HCT116 (cell line): Measurements from ENCODE around the gene NCKAP5. TPM values are rescaled to one million over a fixed set of nuclear protein-coding genes. Genes with fewer than 3 reads are reported as not detected.

Source experiments
- ATAC-seq: fragments of 200-7000 bp; cut with Tn5 transposase; 2 replicates; pipeline ENCODE4 v1.9.1; 2020; ENCODE audit warnings: mild to moderate bottlenecking, moderate library complexity
- BruUV-seq: library from RNA; stranded (reverse); fragments of 400-500 nt; replicated peaks from 2 replicates; lab custom pipeline; 2021; lab: Mats Ljungman, UMichigan
- CTCF ChIA-PET: fragments of 300-600 bp; sonication (Branson Sonifier 250); formaldehyde crosslinking; loops from one replicate; lab custom pipeline; 2021; ENCODE audit warnings: antibody characterized with exemption; lab: Charles Lee
- POLR2A ChIA-PET: fragments of 300-600, 350-600 bp; sonication (Branson Sonifier 250); formaldehyde crosslinking; loops from one replicate; lab custom pipeline; 2021; ENCODE audit warnings: antibody characterized with exemption; lab: Charles Lee
- RAD21 ChIA-PET, 2 experiments: fragments of 300-600 bp; sonication (Branson Sonifier 250); formaldehyde crosslinking; loops; one replicate each; lab custom pipeline; 2023; ENCODE audit warnings: low total read pairs in 2 of 2; ENCODE audit not compliant: uncharacterized antibody in 2 of 2, unreplicated experiment in 2 of 2, low non-redundant PET in 1 of 2; lab: Charles Lee
- DNase-seq: peaks from one replicate; pipeline ENCODE4 v3.0.0-alpha.2; 2010; ENCODE audit warnings: low read depth, low spot score
- H2AFZ ChIP-seq: fragments of 200-600 bp; shearing (Covaris generic), sonication (generic); 2 replicates; pipeline ENCODE4 v1.6.1; 2017; ENCODE audit warnings: low read depth, mixed run types, mixed read lengths, antibody characterized with exemption, low read length; ENCODE audit not compliant: poor library complexity, severe bottlenecking
- H3K27ac ChIP-seq: 2 replicates; pipeline ENCODE4 v1.5.1; 2012; ENCODE audit warnings: low read depth, low read length
- H3K27me3 ChIP-seq: fragments of 200-600 bp; sonication (generic); 2 replicates; pipeline ENCODE4 v1.6.1; 2016; ENCODE audit warnings: mixed run types, low read length, mixed read lengths; ENCODE audit not compliant: insufficient read depth
- H3K36me3 ChIP-seq, 2 experiments: fragments of 200-500 bp in 1 of 2; fragments of 200-600 bp in 1 of 2; sonication (Bioruptor generic) in 1 of 2; sonication (generic) in 1 of 2; 2 replicates each; pipeline versions ENCODE4 v1.5.1 to v1.6.1; 2014 to 2016; ENCODE audit warnings: low read length in 2 of 2, inconsistent platforms in 1 of 2, mixed read lengths in 1 of 2, mixed run types in 1 of 2; ENCODE audit not compliant: insufficient read depth in 2 of 2, control insufficient read depth in 1 of 2
- H3K4me1 ChIP-seq, 2 experiments: fragments of 200-600 bp in 1 of 2; sonication (generic) in 1 of 2; 2 replicates each; pipeline versions ENCODE4 v1.5.1 to v1.6.1; 2012 to 2017; ENCODE audit warnings: low read length in 2 of 2, inconsistent platforms in 1 of 2, mild to moderate bottlenecking in 1 of 2, mixed read lengths in 1 of 2, mixed run types in 1 of 2, moderate library complexity in 1 of 2; ENCODE audit not compliant: insufficient read depth in 2 of 2, control insufficient read depth in 1 of 2
- H3K4me2 ChIP-seq: fragments of 200-600 bp; sonication (generic); 2 replicates; pipeline ENCODE4 v1.6.1; 2017; ENCODE audit warnings: mixed run types, low read length, mixed read lengths
- H3K4me3 ChIP-seq, 2 experiments: fragments of 200-600 bp in 1 of 2; sonication (generic) in 1 of 2; replicated peaks in 1 of 2; 2 replicates each; pipeline ENCODE4 v1.5.1; 2011 to 2016; ENCODE audit warnings: low read length in 2 of 2, control low read depth in 1 of 2, low read depth in 1 of 2, mild to moderate bottlenecking in 1 of 2, mixed read lengths in 1 of 2, mixed run types in 1 of 2
- H3K79me2 ChIP-seq: fragments of 200-600 bp; sonication (generic); 2 replicates; pipeline ENCODE4 v1.6.1; 2017; ENCODE audit warnings: mild to moderate bottlenecking, mixed run types, low read length, moderate library complexity, mixed read lengths; ENCODE audit not compliant: insufficient read depth
- H3K9ac ChIP-seq: fragments of 200-600 bp; sonication (generic); 2 replicates; pipeline ENCODE4 v1.6.1; 2016; ENCODE audit warnings: low read length, mixed read lengths
- H3K9me2 ChIP-seq: fragments of 200-600 bp; sonication (generic), shearing (Covaris generic); 2 replicates; pipeline ENCODE4 v1.6.1; 2017; ENCODE audit warnings: mixed run types, mild to moderate bottlenecking, moderate library complexity; ENCODE audit not compliant: insufficient read depth
- H3K9me3 ChIP-seq, 2 experiments: fragments of 200-500 bp in 1 of 2; fragments of 200-600 bp in 1 of 2; sonication (Bioruptor generic) in 1 of 2; sonication (generic) in 1 of 2; 2 replicates each; pipeline ENCODE4 v1.6.1; 2014 to 2017; ENCODE audit warnings: low read length in 2 of 2, mixed read lengths in 2 of 2, inconsistent platforms in 1 of 2, low read depth in 1 of 2, mild to moderate bottlenecking in 1 of 2, mixed run types in 1 of 2, moderate library complexity in 1 of 2; ENCODE audit not compliant: control insufficient read depth in 1 of 2, insufficient read depth in 1 of 2
- H4K20me1 ChIP-seq: fragments of 200-600 bp; sonication (generic), shearing (Covaris generic); 2 replicates; pipeline ENCODE4 v1.6.1; 2017; ENCODE audit warnings: mixed run types, mild to moderate bottlenecking, moderate library complexity; ENCODE audit not compliant: insufficient read depth
- ATF3 ChIP-seq: IDR thresholded peaks from 2 replicates; pipeline ENCODE4 v1.6.1; 2012
- CBX3 ChIP-seq: IDR thresholded peaks from 2 replicates; pipeline ENCODE4 v1.6.1; 2012; ENCODE audit warnings: low read depth
- CEBPB ChIP-seq: IDR thresholded peaks from 2 replicates; pipeline ENCODE4 v1.6.1; 2012; ENCODE audit warnings: low read depth
- ELF1 ChIP-seq: IDR thresholded peaks from 2 replicates; pipeline ENCODE4 v1.6.1; 2012; ENCODE audit warnings: low read depth, borderline replicate concordance
- EZH2phosphoT487 ChIP-seq: fragments of 200-600 bp; IDR thresholded peaks from 2 replicates; pipeline ENCODE4 v1.6.1; 2018; ENCODE audit warnings: antibody characterized with exemption, borderline replicate concordance
- FOSL1 ChIP-seq: IDR thresholded peaks from 2 replicates; pipeline ENCODE4 v1.6.1; 2012; ENCODE audit warnings: low read depth
- JUND ChIP-seq: IDR thresholded peaks from 2 replicates; pipeline ENCODE4 v1.6.1; 2012
- POLR2AphosphoS5 ChIP-seq: IDR thresholded peaks from 2 replicates; pipeline ENCODE4 v1.6.1; 2011; ENCODE audit warnings: mild to moderate bottlenecking, low read depth, low read length, moderate library complexity
- RAD21 ChIP-seq: IDR thresholded peaks from 2 replicates; pipeline ENCODE4 v1.6.1; 2012; ENCODE audit warnings: low read depth, mild to moderate bottlenecking
- SIN3A ChIP-seq: IDR thresholded peaks from 2 replicates; pipeline ENCODE4 v1.6.1; 2012; ENCODE audit warnings: low read depth
- SP1 ChIP-seq: IDR thresholded peaks from 2 replicates; pipeline ENCODE4 v1.6.1; 2012; ENCODE audit warnings: low read depth
- SRF ChIP-seq: IDR thresholded peaks from 2 replicates; pipeline ENCODE4 v1.6.1; 2012; ENCODE audit warnings: low read depth
- TCF7L2 ChIP-seq: IDR thresholded peaks from 2 replicates; pipeline ENCODE4 v1.7.0; 2011; ENCODE audit warnings: borderline replicate concordance, inconsistent platforms; ENCODE audit not compliant: insufficient read depth, insufficient read length; ENCODE audit errors: extremely low read depth
- ZFX ChIP-seq: fragments of 450-650 bp; IDR thresholded peaks from 2 replicates; pipeline ENCODE4 v1.6.1; 2017
- ZNF274 ChIP-seq: fragments of 200-500 bp; sonication (Bioruptor generic); IDR thresholded peaks from 2 replicates; pipeline ENCODE4 v1.6.1; 2014; ENCODE audit warnings: mild to moderate bottlenecking, low read depth, low read length, inconsistent platforms
- intact Hi-C: fragments of 100-400 bp; cut with micrococcal nuclease; formaldehyde crosslinking; loops from 2 replicates; pipeline ENCODE4 v1.10.0; 2022
- total RNA-seq: library from RNA; stranded (reverse); gene quantifications from one replicate; pipeline ENCODE4 v1.2.1, GENCODE V29; 2021; ENCODE audit not compliant: unreplicated experiment
- TF ChIP-seq, protein P1 (sequence below): IDR thresholded peaks from 2 replicates; pipeline ENCODE4 v1.6.1; 2011; ENCODE audit warnings: mild to moderate bottlenecking, low read length, moderate library complexity; ENCODE audit not compliant: insufficient replicate concordance; ENCODE audit errors: extremely low read depth
- TF ChIP-seq, protein P2 (sequence below), 3 experiments: fragments of 200-600 bp in 1 of 3; sonication (generic) in 1 of 3; IDR thresholded peaks in 2 of 3; conservative IDR thresholded peaks in 1 of 3; 2 replicates each; pipeline ENCODE4 v1.5.1; 2012 to 2017; ENCODE audit warnings: low read depth in 2 of 3, low read length in 2 of 3, antibody characterized with exemption in 1 of 3, borderline replicate concordance in 1 of 3, control low read depth in 1 of 3, mild to moderate bottlenecking in 1 of 3, mixed read lengths in 1 of 3, mixed run types in 1 of 3, moderate library complexity in 1 of 3; ENCODE audit not compliant: insufficient read depth in 1 of 3
- TF ChIP-seq, protein P3 (sequence below): IDR thresholded peaks from 2 replicates; pipeline ENCODE4 v1.6.1; 2012; ENCODE audit warnings: low read depth

The NCKAP5 gene
- total RNA-seq, 1 experiment from 2014 or later = 0.30 TPM

GRCh38 chr2:132741754-132742153 lies 826.5 kb downstream of the NCKAP5 start:
- intact Hi-C loops = no loop called here
- no peak overlapping the region for H3K27ac ChIP-seq
- no peak overlapping the region for H3K9ac ChIP-seq
- TF ChIP-seq POLR2AphosphoS5 (no peak), JUND (no peak), FOSL1 (no peak), SIN3A (no peak), ATF3 (no peak), SP1 (no peak), ZNF274 (no peak), ELF1 (no peak), CEBPB (no peak), CBX3 (no peak), SRF (no peak), TCF7L2 (no peak), ZFX (no peak), EZH2phosphoT487 (no peak), RAD21 (no peak)
- TF ChIP-seq, protein P1, sequence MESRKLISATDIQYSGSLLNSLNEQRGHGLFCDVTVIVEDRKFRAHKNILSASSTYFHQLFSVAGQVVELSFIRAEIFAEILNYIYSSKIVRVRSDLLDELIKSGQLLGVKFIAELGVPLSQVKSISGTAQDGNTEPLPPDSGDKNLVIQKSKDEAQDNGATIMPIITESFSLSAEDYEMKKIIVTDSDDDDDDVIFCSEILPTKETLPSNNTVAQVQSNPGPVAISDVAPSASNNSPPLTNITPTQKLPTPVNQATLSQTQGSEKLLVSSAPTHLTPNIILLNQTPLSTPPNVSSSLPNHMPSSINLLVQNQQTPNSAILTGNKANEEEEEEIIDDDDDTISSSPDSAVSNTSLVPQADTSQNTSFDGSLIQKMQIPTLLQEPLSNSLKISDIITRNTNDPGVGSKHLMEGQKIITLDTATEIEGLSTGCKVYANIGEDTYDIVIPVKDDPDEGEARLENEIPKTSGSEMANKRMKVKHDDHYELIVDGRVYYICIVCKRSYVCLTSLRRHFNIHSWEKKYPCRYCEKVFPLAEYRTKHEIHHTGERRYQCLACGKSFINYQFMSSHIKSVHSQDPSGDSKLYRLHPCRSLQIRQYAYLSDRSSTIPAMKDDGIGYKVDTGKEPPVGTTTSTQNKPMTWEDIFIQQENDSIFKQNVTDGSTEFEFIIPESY = no peak
- TF ChIP-seq, protein P2, sequence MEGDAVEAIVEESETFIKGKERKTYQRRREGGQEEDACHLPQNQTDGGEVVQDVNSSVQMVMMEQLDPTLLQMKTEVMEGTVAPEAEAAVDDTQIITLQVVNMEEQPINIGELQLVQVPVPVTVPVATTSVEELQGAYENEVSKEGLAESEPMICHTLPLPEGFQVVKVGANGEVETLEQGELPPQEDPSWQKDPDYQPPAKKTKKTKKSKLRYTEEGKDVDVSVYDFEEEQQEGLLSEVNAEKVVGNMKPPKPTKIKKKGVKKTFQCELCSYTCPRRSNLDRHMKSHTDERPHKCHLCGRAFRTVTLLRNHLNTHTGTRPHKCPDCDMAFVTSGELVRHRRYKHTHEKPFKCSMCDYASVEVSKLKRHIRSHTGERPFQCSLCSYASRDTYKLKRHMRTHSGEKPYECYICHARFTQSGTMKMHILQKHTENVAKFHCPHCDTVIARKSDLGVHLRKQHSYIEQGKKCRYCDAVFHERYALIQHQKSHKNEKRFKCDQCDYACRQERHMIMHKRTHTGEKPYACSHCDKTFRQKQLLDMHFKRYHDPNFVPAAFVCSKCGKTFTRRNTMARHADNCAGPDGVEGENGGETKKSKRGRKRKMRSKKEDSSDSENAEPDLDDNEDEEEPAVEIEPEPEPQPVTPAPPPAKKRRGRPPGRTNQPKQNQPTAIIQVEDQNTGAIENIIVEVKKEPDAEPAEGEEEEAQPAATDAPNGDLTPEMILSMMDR (IDR thresholded peaks at IDR 0.05 in 2 of 3, conservative IDR thresholded peaks at IDR 0.05 in 1 of 3; ENCODE audit: borderline replicate concordance in 1 of 3, insufficient read depth in 1 of 3, low read depth in 2 of 3, low read length in 2 of 3) = no peak
- TF ChIP-seq, protein P3, sequence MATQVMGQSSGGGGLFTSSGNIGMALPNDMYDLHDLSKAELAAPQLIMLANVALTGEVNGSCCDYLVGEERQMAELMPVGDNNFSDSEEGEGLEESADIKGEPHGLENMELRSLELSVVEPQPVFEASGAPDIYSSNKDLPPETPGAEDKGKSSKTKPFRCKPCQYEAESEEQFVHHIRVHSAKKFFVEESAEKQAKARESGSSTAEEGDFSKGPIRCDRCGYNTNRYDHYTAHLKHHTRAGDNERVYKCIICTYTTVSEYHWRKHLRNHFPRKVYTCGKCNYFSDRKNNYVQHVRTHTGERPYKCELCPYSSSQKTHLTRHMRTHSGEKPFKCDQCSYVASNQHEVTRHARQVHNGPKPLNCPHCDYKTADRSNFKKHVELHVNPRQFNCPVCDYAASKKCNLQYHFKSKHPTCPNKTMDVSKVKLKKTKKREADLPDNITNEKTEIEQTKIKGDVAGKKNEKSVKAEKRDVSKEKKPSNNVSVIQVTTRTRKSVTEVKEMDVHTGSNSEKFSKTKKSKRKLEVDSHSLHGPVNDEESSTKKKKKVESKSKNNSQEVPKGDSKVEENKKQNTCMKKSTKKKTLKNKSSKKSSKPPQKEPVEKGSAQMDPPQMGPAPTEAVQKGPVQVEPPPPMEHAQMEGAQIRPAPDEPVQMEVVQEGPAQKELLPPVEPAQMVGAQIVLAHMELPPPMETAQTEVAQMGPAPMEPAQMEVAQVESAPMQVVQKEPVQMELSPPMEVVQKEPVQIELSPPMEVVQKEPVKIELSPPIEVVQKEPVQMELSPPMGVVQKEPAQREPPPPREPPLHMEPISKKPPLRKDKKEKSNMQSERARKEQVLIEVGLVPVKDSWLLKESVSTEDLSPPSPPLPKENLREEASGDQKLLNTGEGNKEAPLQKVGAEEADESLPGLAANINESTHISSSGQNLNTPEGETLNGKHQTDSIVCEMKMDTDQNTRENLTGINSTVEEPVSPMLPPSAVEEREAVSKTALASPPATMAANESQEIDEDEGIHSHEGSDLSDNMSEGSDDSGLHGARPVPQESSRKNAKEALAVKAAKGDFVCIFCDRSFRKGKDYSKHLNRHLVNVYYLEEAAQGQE = no peak
- CTCF ChIA-PET = no interaction called here
- no peak overlapping the region for H3K4me3 ChIP-seq
- RAD21 ChIA-PET = no interaction called here
- H3K27me3 ChIP-seq = no peaks in the 10 kb centered on the region
- H2AFZ ChIP-seq = no peak overlapping the region
- H4K20me1 ChIP-seq = no peaks in the 10 kb centered on the region
- no peak overlapping the region for H3K4me2 ChIP-seq
- POLR2A ChIA-PET = no interaction called here
- no peaks in the 10 kb centered on the region for H3K36me3 ChIP-seq
- ATAC-seq = no peak
- H3K9me2 ChIP-seq = no peaks in the 10 kb centered on the region
- no peaks in the 10 kb centered on the region for H3K4me1 ChIP-seq
- DNase-seq = no peak
- no peaks in the 10 kb centered on the region for H3K79me2 ChIP-seq
- BruUV-seq = no TSS peak
- no peaks in the 10 kb centered on the region for H3K9me3 ChIP-seq
